K562 (cell line): ENCODE measurements around the gene C19orf44. TPM values are rescaled to one million over a fixed set of nuclear protein-coding genes. Genes with fewer than 3 reads are reported as not detected.

ENCODE experiments used
- FOXP1 ChIP-seq: sonication (generic); formaldehyde crosslinking; IDR thresholded peaks from 2 replicates; pipeline ENCODE4 v1.8.0; 2022; ENCODE audit warnings: mild to moderate bottlenecking, missing genetic modification reagents
- GABPB2 ChIP-seq: fragments of 250-450 bp; sonication (Bioruptor Pico); conservative IDR thresholded peaks from 2 replicates; pipeline ENCODE4 v1.5.1; 2021; ENCODE audit warnings: mild to moderate bottlenecking
- LARP7 ChIP-seq: fragments of 450-650 bp; IDR thresholded peaks from 2 replicates; pipeline ENCODE4 v1.6.1; 2016
- NR2C2 ChIP-seq, 2 experiments: fragments of 200-800 bp in 1 of 2; sonication (Bioruptor generic) in 1 of 2; sonication (generic) in 1 of 2; formaldehyde crosslinking in 1 of 2; IDR thresholded peaks; 2 replicates each; pipeline versions ENCODE4 v1.6.1 to v1.8.0; 2016 to 2022; ENCODE audit warnings: mild to moderate bottlenecking in 1 of 2, missing compliant biosample characterization in 1 of 2, missing genetic modification characterization in 1 of 2, missing genetic modification reagents in 1 of 2
- RUNX1 ChIP-seq: sonication (generic); IDR thresholded peaks from 2 replicates; pipeline ENCODE4 v1.6.1; 2016; ENCODE audit warnings: antibody characterized with exemption, low read depth
- SRF ChIP-seq, 2 experiments: fragments of 250-450, 450-650 bp in 1 of 2; sonication (Bioruptor Pico) in 1 of 2; sonication (generic) in 1 of 2; formaldehyde crosslinking; IDR thresholded peaks; 2 replicates each; pipeline versions ENCODE4 v1.5.0 to v1.5.1; 2020 to 2022; ENCODE audit warnings: mild to moderate bottlenecking in 1 of 2, missing genetic modification reagents in 1 of 2
- SRSF9 ChIP-seq: fragments of 200-400 bp; formaldehyde crosslinking; IDR thresholded peaks from 2 replicates; pipeline ENCODE4 v1.6.1; 2017; ENCODE audit warnings: low read depth, low read length, borderline replicate concordance
- STAT5B ChIP-seq: fragments of 250-450 bp; sonication (Bioruptor Pico); IDR thresholded peaks from 2 replicates; pipeline ENCODE4 v1.8.0; 2021; ENCODE audit warnings: mild to moderate bottlenecking, inconsistent platforms
- ZNF507 ChIP-seq: conservative IDR thresholded peaks from 2 replicates; pipeline ENCODE4 v1.6.1; 2017; ENCODE audit warnings: missing genetic modification characterization, missing compliant biosample characterization
- polyA plus RNA-seq, 8 experiments: library from polyadenylated mRNA; depleted of rRNA in 4 of 8; stranded (reverse) in 5 of 8; unstranded in 3 of 8; fragments of >200 nt; fragmentation: Nextera tagmentation in 2 of 8; fragmentation: Illumina TruSeq in 1 of 8; extraction: Ambion mirVana in 2 of 8; extraction: Trizol in 1 of 8; gene quantifications; 2 replicates each; pipeline versions ENCODE4 v1.2.1 to v1.2.3, GENCODE V29; 2011 to 2014; ENCODE audit warnings: inconsistent platforms in 1 of 8, missing spikeins in 1 of 8
- total RNA-seq, 7 experiments: library from RNA; depleted of rRNA in 6 of 7; stranded (reverse); fragments of >200 nt in 6 of 7; fragmentation: Illumina TruSeq in 2 of 7; extraction: Trizol in 2 of 7; gene quantifications; 2 replicates each; pipeline versions ENCODE4 v1.2.1 to v1.2.3, GENCODE V29; 2011 to 2021; ENCODE audit warnings: low replicate concordance in 1 of 7
- TF ChIP-seq, protein P1 (sequence below): fragments of 200-600 bp; sonication (generic); IDR thresholded peaks from one replicate; pipeline ENCODE4 v1.6.1; 2012; ENCODE audit warnings: mild to moderate bottlenecking, low read depth, low read length, inconsistent platforms
- TF ChIP-seq, protein P2 (sequence below): sonication (generic); formaldehyde crosslinking; IDR thresholded peaks from 2 replicates; pipeline ENCODE4 v1.8.1; 2023; ENCODE audit warnings: mild to moderate bottlenecking, missing genetic modification reagents
- TF ChIP-seq, protein P3 (sequence below): sonication (generic); formaldehyde crosslinking; IDR thresholded peaks from 2 replicates; pipeline ENCODE4 v1.8.0; 2022; ENCODE audit warnings: missing genetic modification reagents, mild to moderate bottlenecking, borderline replicate concordance
- TF ChIP-seq, protein P4 (sequence below): fragments of 450-650 bp; IDR thresholded peaks from 2 replicates; pipeline ENCODE4 v1.6.1; 2014; ENCODE audit warnings: low read depth, mild to moderate bottlenecking, moderate library complexity, borderline replicate concordance

The C19orf44 gene
- total and polyA plus RNA-seq, 9 of the 15 experiments (the other 6 are each of a cell fraction or from before 2014, with no cell fraction given) = 0.41 to 7.7 (median 3.5) TPM

DNA sequence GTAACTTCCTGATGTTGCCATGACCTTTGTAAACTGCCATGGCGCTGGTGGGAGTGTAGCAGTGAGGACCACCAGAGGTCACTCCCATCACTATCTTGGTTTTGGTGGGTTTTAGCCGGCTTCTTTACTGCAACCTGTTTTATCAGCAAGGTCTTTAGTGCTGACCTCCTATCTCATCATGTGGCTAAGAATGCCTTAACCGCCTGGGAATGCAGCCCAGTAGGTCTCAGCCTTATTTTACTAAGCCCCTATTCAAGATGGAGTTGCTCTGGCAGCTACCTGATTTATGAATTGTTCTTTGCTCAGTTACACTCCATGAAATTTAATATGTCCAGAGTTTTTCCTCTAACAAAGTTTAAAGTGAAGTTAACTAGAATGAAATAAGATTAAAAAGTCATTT is 19.8 kb upstream of the C19orf44 start (continued):
- TF ChIP-seq, protein P1, sequence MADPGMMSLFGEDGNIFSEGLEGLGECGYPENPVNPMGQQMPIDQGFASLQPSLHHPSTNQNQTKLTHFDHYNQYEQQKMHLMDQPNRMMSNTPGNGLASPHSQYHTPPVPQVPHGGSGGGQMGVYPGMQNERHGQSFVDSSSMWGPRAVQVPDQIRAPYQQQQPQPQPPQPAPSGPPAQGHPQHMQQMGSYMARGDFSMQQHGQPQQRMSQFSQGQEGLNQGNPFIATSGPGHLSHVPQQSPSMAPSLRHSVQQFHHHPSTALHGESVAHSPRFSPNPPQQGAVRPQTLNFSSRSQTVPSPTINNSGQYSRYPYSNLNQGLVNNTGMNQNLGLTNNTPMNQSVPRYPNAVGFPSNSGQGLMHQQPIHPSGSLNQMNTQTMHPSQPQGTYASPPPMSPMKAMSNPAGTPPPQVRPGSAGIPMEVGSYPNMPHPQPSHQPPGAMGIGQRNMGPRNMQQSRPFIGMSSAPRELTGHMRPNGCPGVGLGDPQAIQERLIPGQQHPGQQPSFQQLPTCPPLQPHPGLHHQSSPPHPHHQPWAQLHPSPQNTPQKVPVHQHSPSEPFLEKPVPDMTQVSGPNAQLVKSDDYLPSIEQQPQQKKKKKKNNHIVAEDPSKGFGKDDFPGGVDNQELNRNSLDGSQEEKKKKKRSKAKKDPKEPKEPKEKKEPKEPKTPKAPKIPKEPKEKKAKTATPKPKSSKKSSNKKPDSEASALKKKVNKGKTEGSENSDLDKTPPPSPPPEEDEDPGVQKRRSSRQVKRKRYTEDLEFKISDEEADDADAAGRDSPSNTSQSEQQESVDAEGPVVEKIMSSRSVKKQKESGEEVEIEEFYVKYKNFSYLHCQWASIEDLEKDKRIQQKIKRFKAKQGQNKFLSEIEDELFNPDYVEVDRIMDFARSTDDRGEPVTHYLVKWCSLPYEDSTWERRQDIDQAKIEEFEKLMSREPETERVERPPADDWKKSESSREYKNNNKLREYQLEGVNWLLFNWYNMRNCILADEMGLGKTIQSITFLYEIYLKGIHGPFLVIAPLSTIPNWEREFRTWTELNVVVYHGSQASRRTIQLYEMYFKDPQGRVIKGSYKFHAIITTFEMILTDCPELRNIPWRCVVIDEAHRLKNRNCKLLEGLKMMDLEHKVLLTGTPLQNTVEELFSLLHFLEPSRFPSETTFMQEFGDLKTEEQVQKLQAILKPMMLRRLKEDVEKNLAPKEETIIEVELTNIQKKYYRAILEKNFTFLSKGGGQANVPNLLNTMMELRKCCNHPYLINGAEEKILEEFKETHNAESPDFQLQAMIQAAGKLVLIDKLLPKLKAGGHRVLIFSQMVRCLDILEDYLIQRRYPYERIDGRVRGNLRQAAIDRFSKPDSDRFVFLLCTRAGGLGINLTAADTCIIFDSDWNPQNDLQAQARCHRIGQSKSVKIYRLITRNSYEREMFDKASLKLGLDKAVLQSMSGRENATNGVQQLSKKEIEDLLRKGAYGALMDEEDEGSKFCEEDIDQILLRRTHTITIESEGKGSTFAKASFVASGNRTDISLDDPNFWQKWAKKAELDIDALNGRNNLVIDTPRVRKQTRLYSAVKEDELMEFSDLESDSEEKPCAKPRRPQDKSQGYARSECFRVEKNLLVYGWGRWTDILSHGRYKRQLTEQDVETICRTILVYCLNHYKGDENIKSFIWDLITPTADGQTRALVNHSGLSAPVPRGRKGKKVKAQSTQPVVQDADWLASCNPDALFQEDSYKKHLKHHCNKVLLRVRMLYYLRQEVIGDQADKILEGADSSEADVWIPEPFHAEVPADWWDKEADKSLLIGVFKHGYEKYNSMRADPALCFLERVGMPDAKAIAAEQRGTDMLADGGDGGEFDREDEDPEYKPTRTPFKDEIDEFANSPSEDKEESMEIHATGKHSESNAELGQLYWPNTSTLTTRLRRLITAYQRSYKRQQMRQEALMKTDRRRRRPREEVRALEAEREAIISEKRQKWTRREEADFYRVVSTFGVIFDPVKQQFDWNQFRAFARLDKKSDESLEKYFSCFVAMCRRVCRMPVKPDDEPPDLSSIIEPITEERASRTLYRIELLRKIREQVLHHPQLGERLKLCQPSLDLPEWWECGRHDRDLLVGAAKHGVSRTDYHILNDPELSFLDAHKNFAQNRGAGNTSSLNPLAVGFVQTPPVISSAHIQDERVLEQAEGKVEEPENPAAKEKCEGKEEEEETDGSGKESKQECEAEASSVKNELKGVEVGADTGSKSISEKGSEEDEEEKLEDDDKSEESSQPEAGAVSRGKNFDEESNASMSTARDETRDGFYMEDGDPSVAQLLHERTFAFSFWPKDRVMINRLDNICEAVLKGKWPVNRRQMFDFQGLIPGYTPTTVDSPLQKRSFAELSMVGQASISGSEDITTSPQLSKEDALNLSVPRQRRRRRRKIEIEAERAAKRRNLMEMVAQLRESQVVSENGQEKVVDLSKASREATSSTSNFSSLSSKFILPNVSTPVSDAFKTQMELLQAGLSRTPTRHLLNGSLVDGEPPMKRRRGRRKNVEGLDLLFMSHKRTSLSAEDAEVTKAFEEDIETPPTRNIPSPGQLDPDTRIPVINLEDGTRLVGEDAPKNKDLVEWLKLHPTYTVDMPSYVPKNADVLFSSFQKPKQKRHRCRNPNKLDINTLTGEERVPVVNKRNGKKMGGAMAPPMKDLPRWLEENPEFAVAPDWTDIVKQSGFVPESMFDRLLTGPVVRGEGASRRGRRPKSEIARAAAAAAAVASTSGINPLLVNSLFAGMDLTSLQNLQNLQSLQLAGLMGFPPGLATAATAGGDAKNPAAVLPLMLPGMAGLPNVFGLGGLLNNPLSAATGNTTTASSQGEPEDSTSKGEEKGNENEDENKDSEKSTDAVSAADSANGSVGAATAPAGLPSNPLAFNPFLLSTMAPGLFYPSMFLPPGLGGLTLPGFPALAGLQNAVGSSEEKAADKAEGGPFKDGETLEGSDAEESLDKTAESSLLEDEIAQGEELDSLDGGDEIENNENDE = no peak
- TF ChIP-seq, protein P2, sequence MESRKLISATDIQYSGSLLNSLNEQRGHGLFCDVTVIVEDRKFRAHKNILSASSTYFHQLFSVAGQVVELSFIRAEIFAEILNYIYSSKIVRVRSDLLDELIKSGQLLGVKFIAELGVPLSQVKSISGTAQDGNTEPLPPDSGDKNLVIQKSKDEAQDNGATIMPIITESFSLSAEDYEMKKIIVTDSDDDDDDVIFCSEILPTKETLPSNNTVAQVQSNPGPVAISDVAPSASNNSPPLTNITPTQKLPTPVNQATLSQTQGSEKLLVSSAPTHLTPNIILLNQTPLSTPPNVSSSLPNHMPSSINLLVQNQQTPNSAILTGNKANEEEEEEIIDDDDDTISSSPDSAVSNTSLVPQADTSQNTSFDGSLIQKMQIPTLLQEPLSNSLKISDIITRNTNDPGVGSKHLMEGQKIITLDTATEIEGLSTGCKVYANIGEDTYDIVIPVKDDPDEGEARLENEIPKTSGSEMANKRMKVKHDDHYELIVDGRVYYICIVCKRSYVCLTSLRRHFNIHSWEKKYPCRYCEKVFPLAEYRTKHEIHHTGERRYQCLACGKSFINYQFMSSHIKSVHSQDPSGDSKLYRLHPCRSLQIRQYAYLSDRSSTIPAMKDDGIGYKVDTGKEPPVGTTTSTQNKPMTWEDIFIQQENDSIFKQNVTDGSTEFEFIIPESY = no peak
- TF ChIP-seq SRSF9 (no peak), ZNF507 (no peak), FOXP1 (CRISPR knock-in tag) (no peak), LARP7 (no peak), SRF (CRISPR knock-in tag; IDR thresholded peaks at IDR 0.05) (no peak), STAT5B (CRISPR knock-in tag) (no peak), RUNX1 (no peak), NR2C2 (CRISPR knock-in tag; IDR thresholded peaks at IDR 0.05) (no peak), NR2C2 (tag; IDR thresholded peaks at IDR 0.05) (no peak), GABPB2 (CRISPR knock-in tag) (no peak)
- TF ChIP-seq, protein P3, sequence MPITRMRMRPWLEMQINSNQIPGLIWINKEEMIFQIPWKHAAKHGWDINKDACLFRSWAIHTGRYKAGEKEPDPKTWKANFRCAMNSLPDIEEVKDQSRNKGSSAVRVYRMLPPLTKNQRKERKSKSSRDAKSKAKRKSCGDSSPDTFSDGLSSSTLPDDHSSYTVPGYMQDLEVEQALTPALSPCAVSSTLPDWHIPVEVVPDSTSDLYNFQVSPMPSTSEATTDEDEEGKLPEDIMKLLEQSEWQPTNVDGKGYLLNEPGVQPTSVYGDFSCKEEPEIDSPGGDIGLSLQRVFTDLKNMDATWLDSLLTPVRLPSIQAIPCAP (CRISPR knock-in tag) = no peak
- TF ChIP-seq, protein P4, sequence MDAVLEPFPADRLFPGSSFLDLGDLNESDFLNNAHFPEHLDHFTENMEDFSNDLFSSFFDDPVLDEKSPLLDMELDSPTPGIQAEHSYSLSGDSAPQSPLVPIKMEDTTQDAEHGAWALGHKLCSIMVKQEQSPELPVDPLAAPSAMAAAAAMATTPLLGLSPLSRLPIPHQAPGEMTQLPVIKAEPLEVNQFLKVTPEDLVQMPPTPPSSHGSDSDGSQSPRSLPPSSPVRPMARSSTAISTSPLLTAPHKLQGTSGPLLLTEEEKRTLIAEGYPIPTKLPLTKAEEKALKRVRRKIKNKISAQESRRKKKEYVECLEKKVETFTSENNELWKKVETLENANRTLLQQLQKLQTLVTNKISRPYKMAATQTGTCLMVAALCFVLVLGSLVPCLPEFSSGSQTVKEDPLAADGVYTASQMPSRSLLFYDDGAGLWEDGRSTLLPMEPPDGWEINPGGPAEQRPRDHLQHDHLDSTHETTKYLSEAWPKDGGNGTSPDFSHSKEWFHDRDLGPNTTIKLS = no peak
